K562 (cell line): Measurements from ENCODE around the gene DDX50. TPM values are rescaled to one million over a fixed set of nuclear protein-coding genes. Genes with fewer than 3 reads are reported as not detected.
A peak's percentile ranks its signal among the peaks of the same experiment; 100 is the strongest.

Experiments
- ARNT ChIP-seq, 2 experiments: fragments of 450-650 bp; IDR thresholded peaks; 2 replicates each; pipeline ENCODE4 v1.6.1; 2016; ENCODE audit warnings: mild to moderate bottlenecking in 1 of 2
- BCL6 ChIP-seq: fragments of 250-450 bp; sonication (Bioruptor Pico); IDR thresholded peaks from 2 replicates; pipeline ENCODE4 v1.4.0; 2020
- ERF ChIP-seq: fragments of 450-650 bp; formaldehyde crosslinking; IDR thresholded peaks from 2 replicates; pipeline ENCODE4 v1.4.0; 2020; ENCODE audit warnings: mild to moderate bottlenecking, mixed read lengths
- FOXA1 ChIP-seq: fragments of 450-650 bp; IDR thresholded peaks from 2 replicates; pipeline ENCODE4 v1.6.1; 2016; ENCODE audit warnings: mild to moderate bottlenecking, borderline replicate concordance
- GABPA ChIP-seq: fragments of 200-800 bp; sonication (Bioruptor generic); conservative IDR thresholded peaks from 2 replicates; pipeline ENCODE4 v1.6.1; 2016; ENCODE audit warnings: low read depth, missing genetic modification characterization, missing compliant biosample characterization
- ILF3 ChIP-seq: fragments of 450-650 bp; IDR thresholded peaks from 2 replicates; pipeline ENCODE4 v1.6.1; 2018; ENCODE audit warnings: antibody characterized with exemption, mild to moderate bottlenecking, moderate library complexity, borderline replicate concordance
- L3MBTL2 ChIP-seq: fragments of 450-650 bp; IDR thresholded peaks from 2 replicates; pipeline ENCODE4 v1.6.1; 2016; ENCODE audit warnings: mild to moderate bottlenecking, moderate library complexity
- MAFK ChIP-seq: IDR thresholded peaks from 2 replicates; pipeline ENCODE4 v1.6.1; 2011; ENCODE audit warnings: low read length, improper control_type of control experiment
- MXI1 ChIP-seq: IDR thresholded peaks from 2 replicates; pipeline ENCODE4 v1.6.1; 2011; ENCODE audit warnings: low read depth, mild to moderate bottlenecking, improper control_type of control experiment, low read length
- NFE2 ChIP-seq: IDR thresholded peaks from 2 replicates; pipeline ENCODE4 v1.6.1; 2014; ENCODE audit warnings: antibody characterized with exemption, low read depth
- NR2C2 ChIP-seq, 2 experiments: fragments of 200-800 bp in 1 of 2; sonication (Bioruptor generic) in 1 of 2; sonication (generic) in 1 of 2; formaldehyde crosslinking in 1 of 2; IDR thresholded peaks; 2 replicates each; pipeline versions ENCODE4 v1.6.1 to v1.8.0; 2016 to 2022; ENCODE audit warnings: mild to moderate bottlenecking in 1 of 2, missing compliant biosample characterization in 1 of 2, missing genetic modification characterization in 1 of 2, missing genetic modification reagents in 1 of 2
- PHB2 ChIP-seq: fragments of 450-650 bp; IDR thresholded peaks from 2 replicates; pipeline ENCODE4 v1.6.1; 2017; ENCODE audit warnings: low read depth
- PRDM10 ChIP-seq: fragments of 450-650 bp; IDR thresholded peaks from 2 replicates; pipeline ENCODE4 v1.6.1; 2018; ENCODE audit not compliant: partially characterized antibody
- PTBP1 ChIP-seq: fragments of 200-400 bp; formaldehyde crosslinking; IDR thresholded peaks from 2 replicates; pipeline ENCODE4 v1.6.1; 2017; ENCODE audit warnings: low read depth, low read length
- SMAD4 ChIP-seq: fragments of 250-450 bp; sonication (Bioruptor Pico); conservative IDR thresholded peaks from 2 replicates; pipeline ENCODE4 v1.8.0; 2021; ENCODE audit warnings: inconsistent platforms, mild to moderate bottlenecking, moderate library complexity
- TBP ChIP-seq: optimal IDR thresholded peaks from 2 replicates; pipeline ENCODE3; 2011; ENCODE audit warnings: low read depth, low read length, improper control_type of control experiment
- THAP7 ChIP-seq: fragments of 250-450 bp; sonication (Bioruptor Pico); IDR thresholded peaks from 2 replicates; pipeline ENCODE4 v1.5.0; 2021
- THRAP3 ChIP-seq: fragments of 450-650 bp; IDR thresholded peaks from 2 replicates; pipeline ENCODE4 v1.6.1; 2016; ENCODE audit warnings: mild to moderate bottlenecking, inconsistent platforms, borderline replicate concordance
- TSC22D4 ChIP-seq: fragments of 450-650 bp; IDR thresholded peaks from 2 replicates; pipeline ENCODE4 v1.6.1; 2016; ENCODE audit warnings: missing genetic modification characterization, missing biosample characterization, control low read depth
- ZKSCAN3 ChIP-seq: fragments of 250-450 bp; sonication (Bioruptor Pico); IDR thresholded peaks from 2 replicates; pipeline ENCODE4 v1.4.0; 2020
- ZNF140 ChIP-seq: fragments of 250-450 bp; sonication (Bioruptor Pico); IDR thresholded peaks from 2 replicates; pipeline ENCODE4 v1.8.0; 2021; ENCODE audit warnings: moderate library complexity, mild to moderate bottlenecking, inconsistent platforms
- ZNF224 ChIP-seq: sonication (generic); formaldehyde crosslinking; IDR thresholded peaks from 2 replicates; pipeline ENCODE4 v1.8.0; 2022; ENCODE audit warnings: mild to moderate bottlenecking, missing genetic modification reagents
- ZNF644 ChIP-seq: fragments of 200-800 bp; sonication (Bioruptor generic); IDR thresholded peaks from 2 replicates; pipeline ENCODE4 v1.6.1; 2016; ENCODE audit warnings: low read depth, missing genetic modification characterization, missing compliant biosample characterization
- ZNF740 ChIP-seq, 3 experiments: fragments of 200-800 bp in 1 of 3; sonication (Bioruptor generic) in 1 of 3; sonication (generic) in 1 of 3; formaldehyde crosslinking in 1 of 3; IDR thresholded peaks; 2 replicates each; pipeline versions ENCODE4 v1.6.1 to v1.8.0; 2016 to 2022; ENCODE audit warnings: mild to moderate bottlenecking in 2 of 3, missing compliant biosample characterization in 2 of 3, missing genetic modification characterization in 2 of 3, missing genetic modification reagents in 1 of 3
- ZNF830 ChIP-seq: fragments of 250-450 bp; sonication (Bioruptor Pico); IDR thresholded peaks from 2 replicates; pipeline ENCODE4 v1.5.0; 2021; ENCODE audit warnings: mild to moderate bottlenecking
- polyA plus RNA-seq, 8 experiments: library from polyadenylated mRNA; depleted of rRNA in 4 of 8; stranded (reverse) in 5 of 8; unstranded in 3 of 8; fragments of >200 nt; fragmentation: Nextera tagmentation in 2 of 8; fragmentation: Illumina TruSeq in 1 of 8; extraction: Ambion mirVana in 2 of 8; extraction: Trizol in 1 of 8; gene quantifications; 2 replicates each; pipeline versions ENCODE4 v1.2.1 to v1.2.3, GENCODE V29; 2011 to 2014; ENCODE audit warnings: inconsistent platforms in 1 of 8, missing spikeins in 1 of 8
- total RNA-seq, 7 experiments: library from RNA; depleted of rRNA in 6 of 7; stranded (reverse); fragments of >200 nt in 6 of 7; fragmentation: Illumina TruSeq in 2 of 7; extraction: Trizol in 2 of 7; gene quantifications; 2 replicates each; pipeline versions ENCODE4 v1.2.1 to v1.2.3, GENCODE V29; 2011 to 2021; ENCODE audit warnings: low replicate concordance in 1 of 7

The DDX50 gene
- total and polyA plus RNA-seq, 9 of the 15 experiments (the other 6 are each of a cell fraction or from before 2014, with no cell fraction given): 36.7 to 86.8 (median 57.4) TPM

- TF ChIP-seq GABPA: peak; percentile 99
- 0 out of 2 replicates have a peak, but pooled peaks have one; percentile 79 for TF ChIP-seq THAP7 (CRISPR knock-in tag)
- no peak; the same call in 1 of the 2 replicates for TF ChIP-seq ILF3
- peak; percentile 86 for TF ChIP-seq L3MBTL2
- no peak for TF ChIP-seq ZNF830 (CRISPR knock-in tag)
- peak; percentile 23; the same call in 1 of the 2 replicates for TF ChIP-seq NR2C2 (CRISPR knock-in tag; IDR thresholded peaks at IDR 0.05)
- TF ChIP-seq NR2C2 (tag; IDR thresholded peaks at IDR 0.05): peak; percentile 96
- no peak for TF ChIP-seq FOXA1
- no peak; the same call in 1 of the 2 replicates for TF ChIP-seq SMAD4
- TF ChIP-seq ZNF224 (CRISPR knock-in tag): peak; percentile 52; the same call in 1 of the 2 replicates
- peak; percentile 73; the same call in 1 of the 2 replicates for TF ChIP-seq ZNF644
- TF ChIP-seq ERF (CRISPR knock-in tag): no peak
- peak; percentile 62 to 95 for TF ChIP-seq ARNT (IDR thresholded peaks at IDR 0.05)
- no peak for TF ChIP-seq THRAP3
- no peak for TF ChIP-seq TSC22D4 (tag)
- TF ChIP-seq TBP: peak; percentile 88
- TF ChIP-seq BCL6 (CRISPR knock-in tag): 0 out of 2 replicates have a peak, but pooled peaks have one; percentile 11
- no peak for TF ChIP-seq PTBP1
- peak; percentile 20; the same call in 1 of the 2 replicates for TF ChIP-seq MAFK
- no peak for TF ChIP-seq ZNF740 (CRISPR knock-in tag; IDR thresholded peaks at IDR 0.05)
- TF ChIP-seq ZNF740 (tag; IDR thresholded peaks at IDR 0.05): no peak
- TF ChIP-seq NFE2: no peak
- peak; percentile 73 for TF ChIP-seq PRDM10
- no peak for TF ChIP-seq ZNF140 (CRISPR knock-in tag)
- TF ChIP-seq PHB2: peak; percentile 42; the same call in 1 of the 2 replicates
- peak; percentile 91 for TF ChIP-seq MXI1
- TF ChIP-seq ZKSCAN3 (CRISPR knock-in tag): no peak
Observed at GRCh38 chr10:68955832-68956532, 54.9 kb downstream of the DDX50 start, which contains the start of gene DDX21 (continued).
